Activated naive CD4-positive, alpha-beta T cell treated with Interleukin-2 at 50 U/mL for 16 hours (primary cell): Measurements from ENCODE around the gene SINHCAF.
"Not testable (repeated sequence)": the region's sequence is repeated elsewhere in the genome, so short reads cannot be mapped to it uniquely, and the experiment has no call there.

ENCODE experiments used
- DNase-seq: peaks from one replicate; pipeline ENCODE4 v3.0.0-alpha.2; 2020

Gene SINHCAF

GRCh38 chr12:31303466-31303865, 22.5 kb downstream of the SINHCAF start:
- no peak for DNase-seq

GRCh38 chr12:31301311-31301710, 24.6 kb downstream of the SINHCAF start:
- no peak for DNase-seq

- no peak for DNase-seq
Measured at GRCh38 chr12:31300783-31301182, 25.2 kb downstream of the SINHCAF start.

- no peak for DNase-seq
Measured at GRCh38 chr12:31300341-31300740, 25.6 kb downstream of the SINHCAF start.

GRCh38 chr12:31298922-31299321, 27.0 kb downstream of the SINHCAF start:
- no peak for DNase-seq

- DNase-seq, result no peak
Measured at GRCh38 chr12:31298515-31298910, 27.4 kb downstream of the SINHCAF start.

- no peak for DNase-seq
Measured at GRCh38 chr12:31297572-31298514, 28.1 kb downstream of the SINHCAF start.

GRCh38 chr12:31289441-31289840, 36.5 kb downstream of the SINHCAF start:
- DNase-seq, result no peak

- DNase-seq, result no peak
Measured at GRCh38 chr12:31288381-31288780, 37.6 kb downstream of the SINHCAF start.

GRCh38 chr12:31280183-31280582, 45.8 kb downstream of the SINHCAF start:
- DNase-seq, result no peak

- no peak for DNase-seq
Measured at GRCh38 chr12:31279390-31279924, 46.5 kb downstream of the SINHCAF start.

- DNase-seq, result no peak
Measured at GRCh38 chr12:31278832-31279231, 47.1 kb downstream of the SINHCAF start.

- no peak for DNase-seq
Measured at GRCh38 chr12:31278424-31278823, 47.5 kb downstream of the SINHCAF start.

GRCh38 chr12:31277081-31277480, 48.9 kb downstream of the SINHCAF start:
- DNase-seq, result no peak

GRCh38 chr12:31275491-31275890, 50.5 kb downstream of the SINHCAF start:
- DNase-seq, result no peak

- no peak for DNase-seq
Measured at GRCh38 chr12:31274520-31275300, 51.2 kb downstream of the SINHCAF start.

- not testable (repeated sequence) for DNase-seq
Measured at GRCh38 chr12:31273794-31274193, 52.2 kb downstream of the SINHCAF start.

GRCh38 chr12:31272607-31273225, 53.2 kb downstream of the SINHCAF start:
- DNase-seq, result no peak

- DNase-seq, result no peak
Measured at GRCh38 chr12:31267966-31268365, 58.0 kb downstream of the SINHCAF start.

GRCh38 chr12:31265722-31266121, 60.2 kb downstream of the SINHCAF start:
- no peak for DNase-seq

GRCh38 chr12:31263661-31264060, 62.3 kb downstream of the SINHCAF start:
- DNase-seq, result no peak

GRCh38 chr12:31261744-31262143, 64.2 kb downstream of the SINHCAF start:
- DNase-seq, result no peak

GRCh38 chr12:31260840-31261239, 65.1 kb downstream of the SINHCAF start:
- no peak for DNase-seq
